ENCODE data around the gene ANXA2R.
A peak's percentile ranks its signal among the peaks of the same experiment; 100 is the strongest.

Gene ANXA2R

GRCh38 chr5:43024217-43024616 is 15.9 kb downstream of the ANXA2R start:
- TF ChIP-seq CTCF (IDR thresholded peaks at IDR 0.05): no peak
- Histone ChIP-seq H3K9me3 (no peaks in the 10 kb centered on the region), H3K27ac (no peak overlapping the region), H3K4me3 (ENCODE audit: low read depth in 1 of 2, low read length in 1 of 2) (no peak overlapping the region), H3K4me1 (ENCODE audit: control insufficient read depth in 1 of 2, insufficient read depth in 1 of 2, low read depth in 1 of 2, low read length in 1 of 2) (peaks cover 21 to 22% of the 10 kb centered on the region in 2 experiments), H3K36me3 (no peaks in the 10 kb centered on the region), H3K27me3 (no peaks in the 10 kb centered on the region)

GRCh38 chr5:43021151-43021550 is 19.0 kb downstream of the ANXA2R start:
- no peak for TF ChIP-seq CTCF (IDR thresholded peaks at IDR 0.05)
- H3K4me1 ChIP-seq (ENCODE audit: control insufficient read depth in 1 of 2, insufficient read depth in 1 of 2, low read depth in 1 of 2, low read length in 1 of 2): peaks cover 31 to 34% of the 10 kb centered on the region in 2 experiments
- no peaks in the 10 kb centered on the region for H3K27me3 ChIP-seq
- H3K4me3 ChIP-seq (ENCODE audit: low read depth in 1 of 2, low read length in 1 of 2): no peak overlapping the region
- H3K27ac ChIP-seq: peak overlapping the region; percentile 90
- H3K36me3 ChIP-seq: no peaks in the 10 kb centered on the region
- H3K9me3 ChIP-seq: no peaks in the 10 kb centered on the region

GRCh38 chr5:43020399-43020746 is 19.7 kb downstream of the ANXA2R start:
- Histone ChIP-seq H3K4me1 (ENCODE audit: control insufficient read depth in 1 of 2, insufficient read depth in 1 of 2, low read depth in 1 of 2, low read length in 1 of 2) (peaks cover 32 to 34% of the 10 kb centered on the region in 2 experiments), H3K4me3 (ENCODE audit: low read depth in 1 of 2, low read length in 1 of 2) (peak overlapping the region; percentile 72 to 81), H3K9me3 (no peaks in the 10 kb centered on the region), H3K27me3 (no peaks in the 10 kb centered on the region), H3K27ac (peak overlapping the region; percentile 90), H3K36me3 (no peaks in the 10 kb centered on the region)
- no peak for TF ChIP-seq CTCF (IDR thresholded peaks at IDR 0.05)

GRCh38 chr5:43019614-43020398 is 20.3 kb downstream of the ANXA2R start:
- Histone ChIP-seq H3K4me3 (ENCODE audit: low read depth in 1 of 2, low read length in 1 of 2) (peak overlapping the region; percentile 72 to 81), H3K9me3 (no peaks in the 10 kb centered on the region), H3K27ac (peak overlapping the region; percentile 90), H3K4me1 (ENCODE audit: control insufficient read depth in 1 of 2, insufficient read depth in 1 of 2, low read depth in 1 of 2, low read length in 1 of 2) (peaks cover 32 to 34% of the 10 kb centered on the region in 2 experiments), H3K36me3 (no peaks in the 10 kb centered on the region), H3K27me3 (no peaks in the 10 kb centered on the region)
- peak; percentile 52 for TF ChIP-seq CTCF (IDR thresholded peaks at IDR 0.05)

- H3K27ac ChIP-seq: peak overlapping the region; percentile 90
- peak overlapping the region; percentile 72 to 81 for H3K4me3 ChIP-seq (ENCODE audit: low read depth in 1 of 2, low read length in 1 of 2)
- no peaks in the 10 kb centered on the region for H3K27me3 ChIP-seq
- TF ChIP-seq CTCF (IDR thresholded peaks at IDR 0.05): no peak
- H3K36me3 ChIP-seq: no peaks in the 10 kb centered on the region
- peaks cover 32 to 34% of the 10 kb centered on the region in 2 experiments for H3K4me1 ChIP-seq (ENCODE audit: control insufficient read depth in 1 of 2, insufficient read depth in 1 of 2, low read depth in 1 of 2, low read length in 1 of 2)
- H3K9me3 ChIP-seq: no peaks in the 10 kb centered on the region
Measured at GRCh38 chr5:43019291-43019613, 20.9 kb downstream of the ANXA2R start.

Measured in neutrophil (primary cell).